ENCODE data around the gene PIGU.

- no peak for TF ChIP-seq CTCF (IDR thresholded peaks at IDR 0.05)
- TF ChIP-seq POLR2A (IDR thresholded peaks at IDR 0.05), result no peak
Measured at GRCh38 chr20:34525709-34526416, 151.0 kb downstream of the PIGU start.
